ENCODE results near the gene MVB12B.

DNA sequence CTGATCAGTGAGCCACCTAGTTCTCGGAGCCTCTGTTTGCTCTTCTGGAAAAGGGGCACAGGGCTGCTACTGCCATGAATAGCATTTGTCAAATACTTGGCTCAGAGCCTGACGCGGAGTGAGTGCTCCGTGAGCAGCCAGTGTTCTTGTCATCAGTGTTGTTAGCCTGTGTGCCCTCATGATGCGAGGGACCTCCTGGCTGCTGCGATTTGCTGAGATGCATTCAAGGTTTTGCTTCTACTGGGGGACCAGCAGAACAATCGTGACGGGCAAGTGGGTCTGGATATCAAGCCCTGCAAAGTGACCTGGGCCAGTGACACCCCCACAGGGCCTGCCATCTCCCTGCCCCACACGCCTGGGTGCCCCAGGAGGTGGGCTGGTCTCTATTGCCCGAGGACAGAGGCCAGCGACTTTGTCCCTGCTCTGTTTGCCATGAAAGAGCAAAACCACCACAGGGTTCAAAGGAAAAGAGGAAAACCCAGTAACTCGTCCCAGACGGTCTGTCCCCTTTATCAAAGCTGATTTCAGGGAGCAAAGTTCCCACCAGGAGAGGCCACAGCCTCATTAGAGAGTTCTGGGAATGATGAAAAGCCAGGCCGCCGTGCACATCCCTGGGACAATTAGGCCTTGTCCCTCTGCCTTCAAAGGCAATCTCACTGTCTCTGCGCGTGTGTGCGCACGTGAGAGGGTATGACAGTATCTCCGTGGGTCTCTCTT is 200.6 kb downstream of the MVB12B start:
- TF ChIP-seq, protein P1, sequence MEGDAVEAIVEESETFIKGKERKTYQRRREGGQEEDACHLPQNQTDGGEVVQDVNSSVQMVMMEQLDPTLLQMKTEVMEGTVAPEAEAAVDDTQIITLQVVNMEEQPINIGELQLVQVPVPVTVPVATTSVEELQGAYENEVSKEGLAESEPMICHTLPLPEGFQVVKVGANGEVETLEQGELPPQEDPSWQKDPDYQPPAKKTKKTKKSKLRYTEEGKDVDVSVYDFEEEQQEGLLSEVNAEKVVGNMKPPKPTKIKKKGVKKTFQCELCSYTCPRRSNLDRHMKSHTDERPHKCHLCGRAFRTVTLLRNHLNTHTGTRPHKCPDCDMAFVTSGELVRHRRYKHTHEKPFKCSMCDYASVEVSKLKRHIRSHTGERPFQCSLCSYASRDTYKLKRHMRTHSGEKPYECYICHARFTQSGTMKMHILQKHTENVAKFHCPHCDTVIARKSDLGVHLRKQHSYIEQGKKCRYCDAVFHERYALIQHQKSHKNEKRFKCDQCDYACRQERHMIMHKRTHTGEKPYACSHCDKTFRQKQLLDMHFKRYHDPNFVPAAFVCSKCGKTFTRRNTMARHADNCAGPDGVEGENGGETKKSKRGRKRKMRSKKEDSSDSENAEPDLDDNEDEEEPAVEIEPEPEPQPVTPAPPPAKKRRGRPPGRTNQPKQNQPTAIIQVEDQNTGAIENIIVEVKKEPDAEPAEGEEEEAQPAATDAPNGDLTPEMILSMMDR (IDR thresholded peaks at IDR 0.05) = no peak
- no peak for TF ChIP-seq POLR2A (IDR thresholded peaks at IDR 0.05)
